NB4 (cell line): ENCODE data around the gene HECW1.

Experiments used
- MYC ChIP-seq: IDR thresholded peaks from 2 replicates; pipeline ENCODE4 v1.6.1; 2011; ENCODE audit warnings: low read depth, low read length
- POLR2A ChIP-seq: IDR thresholded peaks from 2 replicates; pipeline ENCODE4 v1.6.1; 2011; ENCODE audit warnings: mild to moderate bottlenecking; ENCODE audit not compliant: insufficient read length; ENCODE audit errors: extremely low read depth
- TF ChIP-seq, protein P1 (sequence below): IDR thresholded peaks from one replicate; pipeline ENCODE4 v1.5.1; 2012; ENCODE audit warnings: low read depth, low read length

DNA sequence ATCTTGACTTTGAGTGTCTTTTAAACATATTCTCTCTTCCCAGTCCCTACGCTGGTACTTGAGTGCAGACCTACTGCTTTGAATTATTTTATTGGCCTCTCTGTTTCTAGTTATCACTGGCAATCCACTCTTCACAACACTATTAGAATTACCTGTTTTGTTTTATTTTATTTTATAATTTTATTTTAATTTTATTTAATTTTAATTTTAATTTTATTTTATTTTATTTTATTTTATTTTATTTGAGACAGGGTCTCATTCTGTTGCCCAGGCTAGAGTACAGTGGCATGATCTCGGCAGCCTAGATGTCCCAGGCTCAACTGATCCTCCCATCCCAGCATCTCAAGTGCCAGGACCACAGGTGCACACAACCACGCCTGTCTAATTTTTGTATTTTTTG, 477.3 kb downstream of the HECW1 start:
- TF ChIP-seq, protein P1, sequence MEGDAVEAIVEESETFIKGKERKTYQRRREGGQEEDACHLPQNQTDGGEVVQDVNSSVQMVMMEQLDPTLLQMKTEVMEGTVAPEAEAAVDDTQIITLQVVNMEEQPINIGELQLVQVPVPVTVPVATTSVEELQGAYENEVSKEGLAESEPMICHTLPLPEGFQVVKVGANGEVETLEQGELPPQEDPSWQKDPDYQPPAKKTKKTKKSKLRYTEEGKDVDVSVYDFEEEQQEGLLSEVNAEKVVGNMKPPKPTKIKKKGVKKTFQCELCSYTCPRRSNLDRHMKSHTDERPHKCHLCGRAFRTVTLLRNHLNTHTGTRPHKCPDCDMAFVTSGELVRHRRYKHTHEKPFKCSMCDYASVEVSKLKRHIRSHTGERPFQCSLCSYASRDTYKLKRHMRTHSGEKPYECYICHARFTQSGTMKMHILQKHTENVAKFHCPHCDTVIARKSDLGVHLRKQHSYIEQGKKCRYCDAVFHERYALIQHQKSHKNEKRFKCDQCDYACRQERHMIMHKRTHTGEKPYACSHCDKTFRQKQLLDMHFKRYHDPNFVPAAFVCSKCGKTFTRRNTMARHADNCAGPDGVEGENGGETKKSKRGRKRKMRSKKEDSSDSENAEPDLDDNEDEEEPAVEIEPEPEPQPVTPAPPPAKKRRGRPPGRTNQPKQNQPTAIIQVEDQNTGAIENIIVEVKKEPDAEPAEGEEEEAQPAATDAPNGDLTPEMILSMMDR = no peak
- TF ChIP-seq MYC (no peak), POLR2A (no peak)
